Peyer's patch (tissue), 4 donors: ENCODE measurements around the gene BCAS3. TPM values are rescaled to one million over a fixed set of nuclear protein-coding genes. Genes with fewer than 3 reads are reported as not detected.
"Not testable (repeated sequence)": the region's sequence is repeated elsewhere in the genome, so short reads cannot be mapped to it uniquely, and the experiment has no call there.

Source experiments
- DNase-seq, 3 donors: peaks; one replicate each; pipeline ENCODE4 v3.0.0-alpha.2; 2017 to 2019
- H3K27ac ChIP-seq, 4 donors: fragments of 200-600 bp; sonication (generic); one replicate each; pipeline ENCODE4 v1.5.1; 2016 to 2019
- H3K27me3 ChIP-seq, 2 donors: fragments of 200-600 bp; sonication (generic); one replicate each; pipeline ENCODE4 v1.5.1; 2019
- H3K36me3 ChIP-seq, 3 donors: fragments of 200-600 bp; sonication (generic); one replicate each; pipeline ENCODE4 v1.5.1; 2016 to 2019
- H3K4me1 ChIP-seq, 4 donors: fragments of 200-600 bp; sonication (generic); one replicate each; pipeline ENCODE4 v1.5.1; 2016 to 2019
- H3K4me3 ChIP-seq, 4 donors: fragments of 200-600 bp; sonication (generic); 1 replicate in 3 of 4; 2 replicates in 1 of 4; pipeline ENCODE4 v1.5.1; 2016 to 2019; ENCODE audit warnings: mild to moderate bottlenecking in 1 of 4
- H3K9me3 ChIP-seq, 4 donors: fragments of 200-600 bp; sonication (generic); one replicate each; pipeline ENCODE4 v1.5.1; 2016 to 2019; ENCODE audit warnings: mild to moderate bottlenecking in 1 of 4
- POLR2A ChIP-seq, 2 donors: fragments of 450-650 bp; IDR thresholded peaks; one replicate each; pipeline ENCODE4 v1.5.1; 2017; ENCODE audit warnings: antibody characterized with exemption in 2 of 2, mild to moderate bottlenecking in 2 of 2, moderate library complexity in 2 of 2
- small RNA-seq, 2 donors: library from RNA; depleted of rRNA; stranded (forward); fragments of <200 nt; gene quantifications; one replicate each; pipeline ENCODE3, GENCODE V24; 2016
- total RNA-seq, 4 donors: library from RNA; depleted of rRNA; stranded (reverse); fragments of >200 nt; gene quantifications; one replicate each; pipeline ENCODE4 v1.1.0, GENCODE V29; 2016
- TF ChIP-seq, protein P1 (sequence below), 6 experiments: fragments of 450-650 bp in 4 of 6; fragments of 200-600 bp in 2 of 6; sonication (generic) in 1 of 6; IDR thresholded peaks; one replicate each; pipeline ENCODE4 v1.5.1; 2017 to 2019; ENCODE audit warnings: antibody characterized with exemption in 6 of 6, mild to moderate bottlenecking in 3 of 6, moderate library complexity in 1 of 6

BCAS3 gene
- total RNA-seq, 4 donors from 2014 or later, result 25.7 to 109 (median 57.1) TPM

DNA sequence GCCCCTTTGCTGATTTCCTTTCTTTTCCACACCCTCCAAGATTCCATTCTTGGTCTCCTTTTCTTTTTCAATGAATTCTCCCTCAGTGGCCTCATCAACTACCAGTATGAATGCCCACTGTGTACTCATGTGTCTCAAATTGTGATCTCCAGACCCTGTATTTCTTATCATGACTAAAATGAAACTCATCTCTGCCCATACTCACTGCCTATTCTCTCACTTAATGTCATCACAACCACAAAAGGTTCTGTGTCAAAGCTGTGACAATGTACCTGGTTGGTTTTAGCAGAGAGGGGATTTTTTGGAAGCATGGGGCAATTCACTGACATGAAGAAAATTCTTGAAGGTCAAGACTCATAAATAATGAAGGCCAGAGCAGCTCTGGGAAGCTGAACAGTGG is 763.0 kb downstream of the BCAS3 start:
- Histone ChIP-seq H3K36me3 (no peaks in the 10 kb centered on the region), H3K9me3 (peaks cover 0 to 5% (median 0%) of the 10 kb centered on the region in 4 donors), H3K27ac (no peak overlapping the region), H3K4me1 (no peaks in the 10 kb centered on the region), H3K4me3 (no peak overlapping the region), H3K27me3 (no peaks in the 10 kb centered on the region)
- no peak for DNase-seq
- no peak for TF ChIP-seq POLR2A (IDR thresholded peaks at IDR 0.05)
- TF ChIP-seq, protein P1, sequence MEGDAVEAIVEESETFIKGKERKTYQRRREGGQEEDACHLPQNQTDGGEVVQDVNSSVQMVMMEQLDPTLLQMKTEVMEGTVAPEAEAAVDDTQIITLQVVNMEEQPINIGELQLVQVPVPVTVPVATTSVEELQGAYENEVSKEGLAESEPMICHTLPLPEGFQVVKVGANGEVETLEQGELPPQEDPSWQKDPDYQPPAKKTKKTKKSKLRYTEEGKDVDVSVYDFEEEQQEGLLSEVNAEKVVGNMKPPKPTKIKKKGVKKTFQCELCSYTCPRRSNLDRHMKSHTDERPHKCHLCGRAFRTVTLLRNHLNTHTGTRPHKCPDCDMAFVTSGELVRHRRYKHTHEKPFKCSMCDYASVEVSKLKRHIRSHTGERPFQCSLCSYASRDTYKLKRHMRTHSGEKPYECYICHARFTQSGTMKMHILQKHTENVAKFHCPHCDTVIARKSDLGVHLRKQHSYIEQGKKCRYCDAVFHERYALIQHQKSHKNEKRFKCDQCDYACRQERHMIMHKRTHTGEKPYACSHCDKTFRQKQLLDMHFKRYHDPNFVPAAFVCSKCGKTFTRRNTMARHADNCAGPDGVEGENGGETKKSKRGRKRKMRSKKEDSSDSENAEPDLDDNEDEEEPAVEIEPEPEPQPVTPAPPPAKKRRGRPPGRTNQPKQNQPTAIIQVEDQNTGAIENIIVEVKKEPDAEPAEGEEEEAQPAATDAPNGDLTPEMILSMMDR (IDR thresholded peaks at IDR 0.05), result no peak

DNA sequence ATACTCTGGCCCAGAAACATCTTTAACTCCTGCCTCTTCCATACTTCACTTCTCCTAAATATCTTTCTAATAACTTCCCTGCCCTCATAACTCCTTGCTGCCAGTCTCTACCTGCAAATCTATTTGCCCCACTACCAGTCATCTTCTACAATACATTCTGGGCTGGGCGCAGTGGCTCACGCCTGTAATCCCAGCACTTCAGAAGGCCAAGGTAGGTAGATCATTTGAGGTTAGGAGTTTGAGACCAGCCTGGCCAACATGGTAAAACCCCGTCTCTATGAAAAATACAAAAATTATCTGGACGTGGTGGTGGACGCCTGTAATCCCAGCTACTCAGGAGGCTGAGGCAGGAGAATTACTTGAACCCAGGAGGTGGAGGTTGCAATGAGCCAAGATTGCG is 763.9 kb downstream of the BCAS3 start:
- H3K4me3 ChIP-seq, H3K36me3 ChIP-seq, DNase-seq, H3K27me3 ChIP-seq, H3K27ac ChIP-seq, H3K9me3 ChIP-seq, H3K4me1 ChIP-seq: not testable (repeated sequence)

DNA sequence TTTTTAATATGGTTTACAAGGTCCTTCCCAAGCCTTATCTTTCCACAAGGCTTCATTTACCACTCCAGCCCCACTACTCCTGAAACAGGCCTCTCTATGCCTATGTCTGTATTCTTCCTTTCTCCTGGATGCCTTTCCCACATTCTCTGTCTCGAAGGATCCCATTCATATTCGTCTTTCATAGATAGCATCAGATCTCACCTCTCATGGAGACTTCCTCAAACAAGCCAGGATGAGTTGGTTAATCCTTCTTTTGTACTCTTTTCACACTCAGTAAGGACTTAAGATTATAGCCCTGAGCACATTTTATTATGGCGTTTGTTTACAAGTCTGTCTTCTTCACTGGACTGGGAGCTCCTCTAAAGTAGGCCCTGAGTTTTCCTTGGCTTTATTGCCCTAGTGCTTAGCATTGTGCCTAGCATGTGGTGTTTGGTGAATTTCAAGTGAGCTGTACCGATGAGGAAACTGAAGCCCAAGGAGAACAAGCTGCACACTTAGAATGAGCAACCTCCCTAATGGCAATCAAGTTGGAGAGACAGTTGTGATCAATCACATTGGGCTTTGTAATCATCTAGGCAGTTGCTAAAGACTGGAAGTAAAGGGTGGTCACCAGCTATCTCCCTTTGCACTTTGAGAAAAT is 764.6 kb downstream of the BCAS3 start:
- H3K27ac ChIP-seq, result no peak overlapping the region
- no peak for DNase-seq
- H3K36me3 ChIP-seq, result no peaks in the 10 kb centered on the region
- TF ChIP-seq POLR2A (IDR thresholded peaks at IDR 0.05), result no peak
- TF ChIP-seq, protein P1 (IDR thresholded peaks at IDR 0.05), result no peak
- no peaks in the 10 kb centered on the region for H3K27me3 ChIP-seq
- no peaks in the 10 kb centered on the region for H3K4me1 ChIP-seq
- H3K9me3 ChIP-seq, result peaks cover 0 to 5% (median 0%) of the 10 kb centered on the region in 4 donors
- no peak overlapping the region for H3K4me3 ChIP-seq

Small RNA genes lying within 50 kb of the gene (small RNA-seq; reads per million reads assigned to genes)
- 0 reads per million in 2 donors for gene RF00019
- 0 reads per million in 2 donors for gene RN7SL448P
- 0 reads per million in 2 donors for gene RN7SL606P
- gene RNU6-623P, result 0 reads per million in 2 donors

Other genes with a start within 250 kb of the BCAS3 start
- 10 to 100 TPM; 14.0 to 18.4 (median 15.4) TPM for gene APPBP2, start 151.6 kb upstream of the BCAS3 start, total RNA-seq
- gene PPM1D, start 77.7 kb upstream of the BCAS3 start, total RNA-seq, result 10 to 100 TPM; 12.9 to 17.4 (median 14.3) TPM